Smooth muscle cell of trachea (primary cell): Measurements from ENCODE around the gene ZNF354B. TPM values are rescaled to one million over a fixed set of nuclear protein-coding genes. Genes with fewer than 3 reads are reported as not detected.

Source experiments
- total RNA-seq: library from RNA; depleted of rRNA; stranded (reverse); fragments of >200 nt; gene quantifications from 2 replicates; pipeline ENCODE4 v1.2.1, GENCODE V29; 2014

Gene ZNF354B
- 8.4 and 8.9 TPM in 2 replicates for total RNA-seq

GRCh38 chr5:178859625-178860521, at the start of gene ZNF354B:
Gene ZNF354B (plus strand): TSS chr5:178859953. CDS start chr5:178861048, 1,095 bp downstream.

GRCh38 chr5:178895615-178896571, 36.1 kb downstream of the ZNF354B start, which contains the start of gene ZFP2:
Gene ZFP2 (plus strand): TSS chr5:178895913. CDS start chr5:178931314, 35,401 bp downstream.

Other genes with a start within 250 kb of the ZNF354B start
- 21.3 and 25.6 TPM in 2 replicates for gene CLK4, start 232.9 kb upstream of the ZNF354B start, total RNA-seq
- 5.2 and 7.3 TPM in 2 replicates for gene ZNF354A, start 129.3 kb upstream of the ZNF354B start, total RNA-seq
- 1.6 and 1.8 TPM in 2 replicates for gene ZFP2, start 36.0 kb downstream of the ZNF354B start, total RNA-seq
- 1.6 and 2.5 TPM in 2 replicates for gene ZNF454, start 81.2 kb downstream of the ZNF354B start, total RNA-seq
- gene GRM6, start 135.4 kb downstream of the ZNF354B start, total RNA-seq = not detected in 2 replicates
- gene ZNF879, start 163.9 kb downstream of the ZNF354B start, total RNA-seq = 4.9 and 5.6 TPM in 2 replicates
- 7.9 and 10.3 TPM in 2 replicates for gene ZNF354C, start 200.4 kb downstream of the ZNF354B start, total RNA-seq